ENCODE measurements around the gene ZFPM1. TPM values are rescaled to one million over a fixed set of nuclear protein-coding genes. Genes with fewer than 3 reads are reported as not detected.

The ZFPM1 gene
- polyA plus RNA-seq, 1 of the 3 experiments (the other 2 are of a cell fraction): 1.2 TPM

DNA sequence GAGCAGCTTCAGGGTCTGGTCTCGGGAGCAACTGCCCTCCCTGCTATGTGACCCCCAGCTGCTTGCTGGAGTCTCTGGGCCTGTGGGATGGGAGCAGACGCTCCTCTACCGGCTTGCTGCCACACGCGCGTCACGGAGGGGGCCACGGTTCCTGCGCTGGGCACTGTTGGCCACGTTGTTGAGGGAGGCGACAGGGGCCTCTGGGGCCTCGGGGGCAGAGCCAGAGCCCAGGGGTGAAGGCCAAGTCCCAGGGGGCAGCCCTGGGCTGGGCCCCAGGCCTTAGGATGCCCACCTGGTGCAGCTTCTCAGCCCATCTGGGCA is 56.6 kb downstream of the ZFPM1 start (continued):
- no peak for TF ChIP-seq GATA2 (CRISPR knock-in tag; IDR thresholded peaks at IDR 0.05)
- no peak for TF ChIP-seq SMC3 (IDR thresholded peaks at IDR 0.05; ENCODE audit: low read depth, low read length)
- TF ChIP-seq RFX5 (IDR thresholded peaks at IDR 0.05; ENCODE audit: low read length): no peak
- TF ChIP-seq, protein P1, sequence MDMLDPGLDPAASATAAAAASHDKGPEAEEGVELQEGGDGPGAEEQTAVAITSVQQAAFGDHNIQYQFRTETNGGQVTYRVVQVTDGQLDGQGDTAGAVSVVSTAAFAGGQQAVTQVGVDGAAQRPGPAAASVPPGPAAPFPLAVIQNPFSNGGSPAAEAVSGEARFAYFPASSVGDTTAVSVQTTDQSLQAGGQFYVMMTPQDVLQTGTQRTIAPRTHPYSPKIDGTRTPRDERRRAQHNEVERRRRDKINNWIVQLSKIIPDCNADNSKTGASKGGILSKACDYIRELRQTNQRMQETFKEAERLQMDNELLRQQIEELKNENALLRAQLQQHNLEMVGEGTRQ (IDR thresholded peaks at IDR 0.05; ENCODE audit: borderline replicate concordance, low read depth, low read length): no peak
- TF ChIP-seq TCF12 (IDR thresholded peaks at IDR 0.05): no peak
- no peak for TF ChIP-seq MXI1 (IDR thresholded peaks at IDR 0.05; ENCODE audit: low read depth, low read length)

DNA sequence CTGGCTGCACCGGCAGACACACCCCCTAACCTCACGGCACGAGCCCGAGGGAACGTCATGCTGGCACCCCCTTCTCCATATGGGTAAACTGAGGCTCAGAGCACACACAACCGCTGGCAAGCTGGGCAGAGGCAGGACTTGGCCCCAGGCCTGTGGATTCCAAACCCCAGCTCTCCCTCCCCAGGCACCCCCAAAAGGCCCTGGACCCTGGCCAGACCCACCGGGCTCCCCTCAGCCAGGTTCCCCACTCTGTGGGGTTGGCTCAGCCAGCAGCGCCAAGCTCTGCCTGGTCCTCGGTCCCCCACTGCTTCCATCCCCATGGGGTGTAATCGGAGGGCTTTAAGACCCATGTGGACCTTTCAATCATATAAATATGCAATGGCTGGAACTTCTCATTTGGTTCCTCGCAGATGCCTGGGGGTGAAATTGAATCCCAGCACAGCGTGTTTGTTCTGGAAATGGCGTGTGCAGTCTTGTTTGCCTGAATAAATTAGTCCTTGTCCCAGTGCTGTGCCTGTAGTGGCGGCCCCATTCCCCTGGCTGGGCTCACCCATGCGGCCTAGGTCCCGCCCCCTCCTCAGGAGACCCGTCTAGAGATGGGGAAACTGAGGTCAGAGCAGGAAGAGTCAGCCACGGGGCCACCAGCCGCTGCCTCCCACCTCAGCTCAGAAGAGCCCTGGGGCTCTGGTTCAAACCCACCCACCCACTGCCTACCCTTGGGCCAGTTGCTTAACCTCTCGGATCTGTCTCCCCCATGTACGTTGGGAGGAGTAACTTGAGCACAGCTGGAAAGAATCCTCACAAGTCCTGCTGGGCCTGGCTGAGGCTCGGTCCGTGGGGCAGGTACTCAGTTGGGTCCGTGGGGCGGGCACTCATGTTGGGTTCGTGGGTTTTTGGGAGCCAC is 57.3 kb downstream of the ZFPM1 start:
- POLR2A ChIA-PET: no interaction called here
- no peak overlapping the region for H3K4me3 ChIP-seq (ENCODE audit: low read depth in 2 of 2, low read length in 1 of 2)
- H2AFZ ChIP-seq (ENCODE audit: low read depth): no peak overlapping the region
- no peaks in the 10 kb centered on the region for H3K36me3 ChIP-seq (replicated peaks in 1 of 2; ENCODE audit: control insufficient read depth in 1 of 2, insufficient read depth in 2 of 2, low read length in 1 of 2)
- H4K20me1 ChIP-seq (ENCODE audit: insufficient read depth): 0 out of 2 replicates have a peak, but pooled peaks cover 4% of the 10 kb centered on the region
- peak; percentile 71 for DNase-seq
- H3K79me2 ChIP-seq (ENCODE audit: insufficient read depth): no peaks in the 10 kb centered on the region
- CTCF ChIA-PET: interaction anchor here (0.9 to 1.8 kb wide), 9 partner anchors 10 to 52 kb away, joined by 3 to 8 read pairs (median 4); no protein-coding TSS in a partner anchor
- no peaks in the 10 kb centered on the region for H3K9me2 ChIP-seq
- no peaks in the 10 kb centered on the region for H3F3A ChIP-seq (replicated peaks; ENCODE audit: insufficient read depth)
- TF ChIP-seq RAD21 (IDR thresholded peaks at IDR 0.05; ENCODE audit: low read length) (no peak), GABPA (IDR thresholded peaks at IDR 0.05; ENCODE audit: low read depth) (no peak), MEF2A (IDR thresholded peaks at IDR 0.05; ENCODE audit: borderline replicate concordance, low read depth) (no peak)
- no peak overlapping the region for H3K9ac ChIP-seq
- peaks cover 0 to 58% of the 10 kb centered on the region in 2 experiments; a peak in 1 of 4 replicates for H3K4me1 ChIP-seq (ENCODE audit: control insufficient read depth in 1 of 2, insufficient read depth in 2 of 2, low read depth in 1 of 2, low read length in 1 of 2)
- peak overlapping the region in 1 of 2 experiments; percentile 34; a peak in 1 of 4 replicates for H3K27ac ChIP-seq (ENCODE audit: low read depth in 2 of 2, low read length in 1 of 2)
- no peak overlapping the region for H3K4me2 ChIP-seq
- H3K9me3 ChIP-seq: no peaks in the 10 kb centered on the region
- H3K27me3 ChIP-seq (ENCODE audit: insufficient read depth): no peaks in the 10 kb centered on the region
- WGBS (ENCODE audit: low lambda C conversion rate): 70% methylated on average over 7 of the region's 26 CpGs

DNA sequence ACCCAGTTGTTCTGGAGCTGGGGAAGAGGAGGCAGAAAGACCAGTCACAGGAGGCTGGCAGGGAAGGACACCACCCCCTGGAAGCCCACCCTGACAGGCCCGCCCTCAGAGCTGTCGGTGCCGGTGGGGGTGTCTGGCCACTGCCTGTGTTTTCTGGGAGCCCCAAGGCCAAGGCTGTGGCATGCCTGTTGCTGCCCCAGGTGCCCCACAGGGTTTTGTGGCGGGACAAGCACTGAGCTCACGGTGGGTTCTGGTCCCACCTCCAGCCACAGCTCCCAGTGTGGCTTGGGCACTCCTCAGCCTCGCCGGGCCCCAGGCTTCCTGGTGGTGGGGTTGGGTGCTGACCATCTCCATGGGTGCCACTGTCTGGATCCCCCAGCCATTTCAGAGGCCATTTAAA is 58.0 kb downstream of the ZFPM1 start:
- WGBS (ENCODE audit: low lambda C conversion rate): 94% methylated on average over 3 of the region's 7 CpGs
- H3K27me3 ChIP-seq (ENCODE audit: insufficient read depth): no peaks in the 10 kb centered on the region
- H2AFZ ChIP-seq (ENCODE audit: low read depth): no peak overlapping the region
- ChIA-PET CTCF (interaction anchor here (0.9 to 1.3 kb wide), 3 partner anchors 17 to 51 kb away, joined by 3 to 4 read pairs (median 3); no protein-coding TSS in a partner anchor), POLR2A (no interaction called here)
- no peaks in the 10 kb centered on the region for H3K36me3 ChIP-seq (replicated peaks in 1 of 2; ENCODE audit: control insufficient read depth in 1 of 2, insufficient read depth in 2 of 2, low read length in 1 of 2)
- H3K9me3 ChIP-seq: no peaks in the 10 kb centered on the region
- H4K20me1 ChIP-seq (ENCODE audit: insufficient read depth): no peaks in the 10 kb centered on the region
- H3K9ac ChIP-seq: no peak overlapping the region
- peaks cover 0 to 51% of the 10 kb centered on the region in 2 experiments; a peak in 1 of 4 replicates for H3K4me1 ChIP-seq (ENCODE audit: control insufficient read depth in 1 of 2, insufficient read depth in 2 of 2, low read depth in 1 of 2, low read length in 1 of 2)
- no peaks in the 10 kb centered on the region for H3K9me2 ChIP-seq
- H3K4me3 ChIP-seq (ENCODE audit: low read depth in 2 of 2, low read length in 1 of 2): no peak overlapping the region
- H3K79me2 ChIP-seq (ENCODE audit: insufficient read depth): no peaks in the 10 kb centered on the region
- no peaks in the 10 kb centered on the region for H3F3A ChIP-seq (replicated peaks; ENCODE audit: insufficient read depth)
- TF ChIP-seq ELF1 (IDR thresholded peaks at IDR 0.05): no peak
- TF ChIP-seq CHD2 (IDR thresholded peaks at IDR 0.05; ENCODE audit: low read length, partially characterized antibody): no peak
- TF ChIP-seq NFIC (IDR thresholded peaks at IDR 0.05; ENCODE audit: borderline replicate concordance): no peak
- H3K27ac ChIP-seq (ENCODE audit: low read depth in 2 of 2, low read length in 1 of 2): no peak overlapping the region; a peak in 1 of 4 replicates
- H3K4me2 ChIP-seq: no peak overlapping the region
- no peak for DNase-seq

Data from SK-N-SH (cell line).